Uterus (tissue), 4 donors: ENCODE results near the gene OR5M8. TPM values are rescaled to one million over a fixed set of nuclear protein-coding genes. Genes with fewer than 3 reads are reported as not detected.

ENCODE experiments used
- DNase-seq, 2 donors: peaks; one replicate each; pipeline ENCODE4 v3.0.0-alpha.2; 2019 to 2020
- H3K27ac ChIP-seq, 2 donors: fragments of 200-600 bp; sonication (generic); 1 replicate in 1 of 2; 2 replicates in 1 of 2; pipeline ENCODE4 v1.5.1; 2016 to 2018
- H3K27me3 ChIP-seq, 2 donors: fragments of 200-600 bp; sonication (generic); one replicate each; pipeline ENCODE4 v1.5.1; 2018 to 2019; ENCODE audit warnings: control low read depth in 1 of 2
- H3K36me3 ChIP-seq, 2 donors: fragments of 200-600 bp; sonication (generic); one replicate each; pipeline ENCODE4 v1.5.1; 2019; ENCODE audit warnings: control low read depth in 1 of 2
- H3K4me1 ChIP-seq, 2 donors: fragments of 200-600 bp; sonication (generic); one replicate each; pipeline ENCODE4 v1.5.1; 2018 to 2019; ENCODE audit warnings: control low read depth in 1 of 2
- H3K4me3 ChIP-seq, 2 donors: fragments of 200-600 bp; sonication (generic); 1 replicate in 1 of 2; 2 replicates in 1 of 2; pipeline ENCODE4 v1.5.1; 2018 to 2019; ENCODE audit warnings: mild to moderate bottlenecking in 1 of 2
- H3K9me3 ChIP-seq, 2 donors: fragments of 200-600 bp; sonication (generic); one replicate each; pipeline ENCODE4 v1.5.1; 2019; ENCODE audit warnings: control low read depth in 1 of 2
- POLR2A ChIP-seq, 2 donors: fragments of 450-650 bp; IDR thresholded peaks; one replicate each; pipeline ENCODE4 v1.6.1; 2016; ENCODE audit warnings: antibody characterized with exemption in 2 of 2, mild to moderate bottlenecking in 1 of 2, moderate library complexity in 1 of 2
- intact Hi-C: fragments of 100-400 bp; cut with DNase I; formaldehyde crosslinking; loops from one replicate; pipeline ENCODE4 v1.15.1; 2023; ENCODE audit warnings: low total_unique reads
- total RNA-seq, 4 donors: library from RNA; depleted of rRNA in 3 of 4; stranded (reverse); fragments of >200 nt in 3 of 4; gene quantifications; one replicate each; pipeline versions ENCODE4 v1.1.0 to v1.2.4, GENCODE V29; 2014 to 2023
- TF ChIP-seq, protein P1 (sequence below), 4 experiments: fragments of 200-600 bp in 2 of 4; fragments of 450-650 bp in 2 of 4; sonication (generic) in 2 of 4; IDR thresholded peaks; one replicate each; pipeline ENCODE4 v1.5.1; 2016 to 2019; ENCODE audit warnings: antibody characterized with exemption in 4 of 4, mild to moderate bottlenecking in 2 of 4, moderate library complexity in 1 of 4
- donor health status: DM: yes; HTN: yes; CAD: no.

The OR5M8 gene
- total RNA-seq, 4 donors from 2014 or later: not detected

DNA sequence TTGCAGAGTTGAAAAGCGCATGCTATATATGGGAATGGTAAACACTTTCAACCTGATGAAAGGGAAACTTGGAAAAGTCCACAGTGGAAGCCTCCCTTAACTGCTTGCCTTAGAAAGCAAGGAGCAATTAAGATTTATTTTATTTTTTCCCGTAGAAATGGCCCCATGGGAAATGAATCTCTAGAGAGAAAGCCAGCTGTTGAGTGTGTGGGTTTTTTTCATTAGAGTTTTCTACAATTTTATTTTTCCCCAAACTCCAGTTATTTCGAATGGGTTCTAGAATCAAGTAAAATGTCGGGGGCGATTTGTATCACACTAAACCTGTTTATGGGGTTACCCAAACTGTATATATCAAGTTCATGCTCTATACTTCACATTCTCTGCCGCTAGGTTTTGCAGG is 17.9 kb downstream of the OR5M8 start, which contains the start of gene OR5M3:
TSS of gene OR5M3 (minus strand) at position 101 of the 400 bp plus-strand sequence. CDS start 2,855 bp downstream, outside the sequence.
- Histone ChIP-seq H3K4me1 (no peaks in the 10 kb centered on the region), H3K4me3 (no peak within 1 kb of the TSS), H3K36me3 (no peaks in the 10 kb centered on the region), H3K9me3 (no peaks in the 10 kb centered on the region), H3K27me3 (no peaks in the 10 kb centered on the region), H3K27ac (no peak within 1 kb of the TSS)
- intact Hi-C loops: no loop called here
- TF ChIP-seq, protein P1, sequence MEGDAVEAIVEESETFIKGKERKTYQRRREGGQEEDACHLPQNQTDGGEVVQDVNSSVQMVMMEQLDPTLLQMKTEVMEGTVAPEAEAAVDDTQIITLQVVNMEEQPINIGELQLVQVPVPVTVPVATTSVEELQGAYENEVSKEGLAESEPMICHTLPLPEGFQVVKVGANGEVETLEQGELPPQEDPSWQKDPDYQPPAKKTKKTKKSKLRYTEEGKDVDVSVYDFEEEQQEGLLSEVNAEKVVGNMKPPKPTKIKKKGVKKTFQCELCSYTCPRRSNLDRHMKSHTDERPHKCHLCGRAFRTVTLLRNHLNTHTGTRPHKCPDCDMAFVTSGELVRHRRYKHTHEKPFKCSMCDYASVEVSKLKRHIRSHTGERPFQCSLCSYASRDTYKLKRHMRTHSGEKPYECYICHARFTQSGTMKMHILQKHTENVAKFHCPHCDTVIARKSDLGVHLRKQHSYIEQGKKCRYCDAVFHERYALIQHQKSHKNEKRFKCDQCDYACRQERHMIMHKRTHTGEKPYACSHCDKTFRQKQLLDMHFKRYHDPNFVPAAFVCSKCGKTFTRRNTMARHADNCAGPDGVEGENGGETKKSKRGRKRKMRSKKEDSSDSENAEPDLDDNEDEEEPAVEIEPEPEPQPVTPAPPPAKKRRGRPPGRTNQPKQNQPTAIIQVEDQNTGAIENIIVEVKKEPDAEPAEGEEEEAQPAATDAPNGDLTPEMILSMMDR (IDR thresholded peaks at IDR 0.05): no peak
- no peak for TF ChIP-seq POLR2A (IDR thresholded peaks at IDR 0.05)
- DNase-seq: no peak

DNA sequence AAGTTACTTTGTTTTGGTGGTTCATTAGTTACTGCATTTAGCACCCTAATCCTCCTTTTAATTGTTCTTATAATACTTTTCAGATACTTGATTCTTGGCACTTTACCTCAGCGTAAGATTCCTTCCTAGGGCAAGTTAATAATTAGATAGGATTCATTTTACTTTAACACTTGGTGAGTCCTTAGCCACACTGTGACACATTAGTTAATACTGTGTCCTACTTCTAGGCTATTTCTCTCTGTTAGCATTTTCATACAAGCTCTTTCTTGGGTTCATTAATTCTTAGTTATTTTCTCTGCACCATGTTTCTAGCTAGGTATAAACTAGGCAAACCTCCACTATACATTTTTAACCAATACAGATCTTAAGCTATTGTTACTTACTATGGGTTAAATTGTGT is 34.1 kb downstream of the OR5M8 start:
- TF ChIP-seq, protein P1 (IDR thresholded peaks at IDR 0.05): no peak
- no peak for TF ChIP-seq POLR2A (IDR thresholded peaks at IDR 0.05)
- intact Hi-C loops: no loop called here

DNA sequence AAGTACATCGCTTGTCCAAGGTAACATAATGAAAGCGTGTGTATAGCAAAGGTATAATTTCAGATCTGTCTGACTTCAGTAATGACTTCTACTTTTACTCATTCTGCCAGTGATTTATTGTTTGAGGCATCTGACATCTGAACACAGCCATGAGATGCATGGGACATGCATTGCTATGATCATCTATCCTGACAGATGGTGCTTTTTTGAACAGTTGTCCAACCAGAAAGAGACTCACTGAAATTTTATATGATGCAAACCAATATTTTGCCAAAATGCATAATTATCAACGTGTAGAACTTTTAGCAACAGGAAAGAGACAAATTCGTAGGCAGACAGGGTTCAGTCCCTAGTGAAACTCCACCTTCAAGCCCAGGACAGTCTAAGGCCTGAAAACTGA is 37.6 kb downstream of the OR5M8 start:
- intact Hi-C loops: no loop called here

More for the DNA sequence above, 34.1 kb downstream of the OR5M8 start:
- no peak overlapping the region for H3K27ac ChIP-seq
- no peaks in the 10 kb centered on the region for H3K4me1 ChIP-seq
- no peaks in the 10 kb centered on the region for H3K36me3 ChIP-seq
- H3K4me3 ChIP-seq: no peak overlapping the region
- no peaks in the 10 kb centered on the region for H3K27me3 ChIP-seq
- DNase-seq: no peak
- H3K9me3 ChIP-seq: no peaks in the 10 kb centered on the region

More for the DNA sequence above, 37.6 kb downstream of the OR5M8 start:
- Histone ChIP-seq H3K27ac (no peak overlapping the region), H3K4me3 (no peak overlapping the region), H3K27me3 (no peaks in the 10 kb centered on the region), H3K9me3 (no peaks in the 10 kb centered on the region), H3K4me1 (no peaks in the 10 kb centered on the region), H3K36me3 (no peaks in the 10 kb centered on the region)
- TF ChIP-seq, protein P1 (IDR thresholded peaks at IDR 0.05): no peak
- no peak for TF ChIP-seq POLR2A (IDR thresholded peaks at IDR 0.05)
- DNase-seq: no peak

Other genes starting within 250 kb of the OR5M8 start
- gene OR5T3, start 239.1 kb downstream of the OR5M8 start, total RNA-seq: not detected
- gene OR5T1, start 217.2 kb downstream of the OR5M8 start, total RNA-seq: not detected
- not detected for gene OR8H1, start 199.1 kb downstream of the OR5M8 start, total RNA-seq
- not detected for gene OR8K3, start 176.2 kb downstream of the OR5M8 start, total RNA-seq
- gene OR8K1, start 145.3 kb downstream of the OR5M8 start, total RNA-seq: not detected
- not detected for gene OR8J1, start 137.1 kb downstream of the OR5M8 start, total RNA-seq
- not detected for gene OR8U1, start 115.7 kb downstream of the OR5M8 start, total RNA-seq
- gene OR5AL1, start 78.7 kb downstream of the OR5M8 start, total RNA-seq: not detected
- gene OR5M3, start 18.0 kb downstream of the OR5M8 start, total RNA-seq: not detected
- not detected for gene OR5M11, start 51.9 kb upstream of the OR5M8 start, total RNA-seq
- not detected for gene OR5M10, start 86.4 kb upstream of the OR5M8 start, total RNA-seq
- not detected for gene OR5M1, start 123.5 kb upstream of the OR5M8 start, total RNA-seq
- not detected for gene OR5AP2, start 151.1 kb upstream of the OR5M8 start, total RNA-seq
- not detected for gene OR5AR1, start 172.3 kb upstream of the OR5M8 start, total RNA-seq
- gene OR9G1, start 207.7 kb upstream of the OR5M8 start, total RNA-seq: not detected